Measurements from ENCODE around the gene COCH. TPM values are rescaled to one million over a fixed set of nuclear protein-coding genes. Genes with fewer than 3 reads are reported as not detected.

COCH gene
- total and polyA plus RNA-seq, 10 of the 15 experiments (the other 5 are each of a cell fraction or from before 2014, with no cell fraction given), result 1.8 to 8.3 (median 5.1) TPM

- H4K20me1 ChIP-seq (ENCODE audit: control insufficient read depth, insufficient read depth), result no peaks in the 10 kb centered on the region
- SMC1A ChIA-PET (ENCODE audit: uncharacterized antibody, unreplicated experiment), result no interaction called here
- no peaks in the 10 kb centered on the region for H3K79me2 ChIP-seq (ENCODE audit: control insufficient read depth, insufficient read depth, low read length)
- 0 out of 2 replicates have a peak, but pooled peaks cover 1% of the 10 kb centered on the region for H3K4me1 ChIP-seq (ENCODE audit: control insufficient read depth, insufficient read depth, low read length)
- CTCF ChIA-PET, result no interaction called here
- H3K27ac ChIP-seq (ENCODE audit: control insufficient read depth, insufficient read depth), result no peak overlapping the region
- ATAC-seq (no peak), FAIRE-seq (no peak), DNase-seq (ENCODE audit: low read depth, low spot score) (no peak)
- no peaks in the 10 kb centered on the region for H3K36me3 ChIP-seq (ENCODE audit: control insufficient read depth in 2 of 2, insufficient read depth in 2 of 2, low read length in 1 of 2)
- in situ Hi-C loops (cut with MboI) (no loop called here), intact Hi-C loops (cut with micrococcal nuclease; ENCODE audit: unreplicated experiment) (no loop called here)
- H2AFZ ChIP-seq (ENCODE audit: control insufficient read depth, low read depth, low read length), result no peak overlapping the region
- no peak overlapping the region for H3K4me3 ChIP-seq
- H3K27me3 ChIP-seq (replicated peaks in 1 of 2; ENCODE audit: control insufficient read depth in 2 of 2, insufficient read depth in 2 of 2, low read length in 1 of 2), result no peaks in the 10 kb centered on the region
- no peak overlapping the region for H3K9ac ChIP-seq (ENCODE audit: control insufficient read depth, insufficient read depth, low read length)
- no peak overlapping the region for H3K4me2 ChIP-seq (ENCODE audit: control insufficient read depth, insufficient read depth)
- POLR2A ChIA-PET, result no interaction called here
- TF ChIP-seq ZBTB40 (IDR thresholded peaks at IDR 0.05; ENCODE audit: borderline replicate concordance) (no peak), SMAD5 (IDR thresholded peaks at IDR 0.05; ENCODE audit: low read depth) (no peak), SIN3A (IDR thresholded peaks at IDR 0.05; ENCODE audit: low read depth, low read length) (no peak), BRCA1 (IDR thresholded peaks at IDR 0.05; ENCODE audit: low read depth, low read length) (no peak)
- no TSS peak for BruUV-seq (replicated peaks)
- RAD21 ChIA-PET (ENCODE audit: unreplicated experiment), result no interaction called here
- 96% methylated on average over 1 of the region's 1 CpG for WGBS (ENCODE audit: insufficient coverage, insufficient replicate concordance, low lambda C conversion rate, missing lambda C conversion rate)
- H3K9me3 ChIP-seq (replicated peaks; ENCODE audit: control insufficient read depth, insufficient read depth, low read length), result no peaks in the 10 kb centered on the region
Measured at GRCh38 chr14:30882431-30882830, 8.1 kb downstream of the COCH start.

Measured in GM12878 (cell line).